IMR-90 (cell line): ENCODE data around the gene NKAIN2. TPM values are rescaled to one million over a fixed set of nuclear protein-coding genes. Genes with fewer than 3 reads are reported as not detected.

ENCODE experiments used
- ATAC-seq: fragments of 200-7000 bp; cut with Tn5 transposase; 2 replicates; pipeline ENCODE4 v1.9.1; 2020; ENCODE audit warnings: low read depth, mild to moderate bottlenecking, moderate library complexity
- BruUV-seq: library from RNA; stranded (reverse); fragments of 400-500 nt; replicated peaks from 2 replicates; lab custom pipeline; 2021; lab: Mats Ljungman, UMichigan
- CTCF ChIA-PET: fragments of 300-600 bp; formaldehyde crosslinking; extraction: SDS; loops from one replicate; lab custom pipeline; 2021; ENCODE audit warnings: antibody characterized with exemption; lab: Yijun Ruan, JAX
- POLR2A ChIA-PET: fragments of 300-600 bp; sonication (Branson Sonifier 250); formaldehyde crosslinking; loops from one replicate; lab custom pipeline; 2022; ENCODE audit warnings: antibody characterized with exemption; ENCODE audit not compliant: unreplicated experiment; lab: Charles Lee
- DNase-seq: peaks from one replicate; pipeline ENCODE4 v3.0.0; 2013
- H2AFZ ChIP-seq: replicated peaks from 2 replicates; pipeline ENCODE3; 2013; ENCODE audit warnings: low read length, mild to moderate bottlenecking; ENCODE audit not compliant: poor library complexity
- H2AK5ac ChIP-seq: 2 replicates; pipeline ENCODE4 v1.6.1; 2013; ENCODE audit warnings: low read depth, low read length, inconsistent platforms
- H2AK9ac ChIP-seq: replicated peaks from 2 replicates; pipeline ENCODE3; 2013; ENCODE audit warnings: mild to moderate bottlenecking, low read depth, low read length, moderate library complexity; ENCODE audit not compliant: poor library complexity
- H2BK120ac ChIP-seq: 2 replicates; pipeline ENCODE4 v1.6.1; 2013; ENCODE audit warnings: low read depth, low read length, inconsistent platforms
- H2BK15ac ChIP-seq: 3 replicates; pipeline ENCODE4 v1.6.1; 2013; ENCODE audit warnings: low read depth, low read length, inconsistent platforms
- H2BK20ac ChIP-seq: 2 replicates; pipeline ENCODE4 v1.6.1; 2013; ENCODE audit warnings: low read depth, mild to moderate bottlenecking, inconsistent platforms, low read length, moderate library complexity
- H2BK5ac ChIP-seq: 2 replicates; pipeline ENCODE4 v1.6.1; 2013; ENCODE audit warnings: mild to moderate bottlenecking, low read depth, low read length, inconsistent platforms; ENCODE audit not compliant: poor library complexity, severe bottlenecking
- H3K14ac ChIP-seq: replicated peaks from 2 replicates; pipeline ENCODE4 v1.6.1; 2013; ENCODE audit warnings: low read depth, low read length, inconsistent platforms
- H3K18ac ChIP-seq: 2 replicates; pipeline ENCODE4 v1.6.1; 2013; ENCODE audit warnings: low read depth, low read length, control low read depth
- H3K23ac ChIP-seq: 2 replicates; pipeline ENCODE4 v1.6.1; 2013; ENCODE audit warnings: low read depth, low read length, inconsistent platforms
- H3K27ac ChIP-seq: 2 replicates; pipeline ENCODE4 v1.5.1; 2013; ENCODE audit warnings: mild to moderate bottlenecking, control low read depth, low read length; ENCODE audit not compliant: insufficient read depth
- H3K27me3 ChIP-seq: 2 replicates; pipeline ENCODE4 v1.6.1; 2013; ENCODE audit warnings: low read length; ENCODE audit not compliant: control insufficient read depth, insufficient read depth
- H3K36me3 ChIP-seq: 2 replicates; pipeline ENCODE4 v1.6.1; 2013; ENCODE audit warnings: low read length, mixed read lengths; ENCODE audit not compliant: control insufficient read depth, insufficient read depth
- H3K4ac ChIP-seq: 2 replicates; pipeline ENCODE4 v1.6.1; 2013; ENCODE audit warnings: low read depth, low read length, inconsistent platforms
- H3K4me1 ChIP-seq: 2 replicates; pipeline ENCODE4 v1.6.1; 2013; ENCODE audit warnings: low read length, mixed read lengths; ENCODE audit not compliant: control insufficient read depth, insufficient read depth
- H3K4me2 ChIP-seq: 2 replicates; pipeline ENCODE4 v1.6.1; 2013; ENCODE audit warnings: low read depth, mild to moderate bottlenecking, control low read depth, low read length, moderate library complexity
- H3K4me3 ChIP-seq: 2 replicates; pipeline ENCODE4 v1.5.1; 2013; ENCODE audit warnings: low read depth, mild to moderate bottlenecking, control low read depth, low read length, moderate library complexity; ENCODE audit not compliant: insufficient read depth
- H3K56ac ChIP-seq: 2 replicates; pipeline ENCODE4 v1.6.1; 2013; ENCODE audit warnings: low read length, inconsistent platforms; ENCODE audit not compliant: insufficient read depth; ENCODE audit errors: extremely low read depth
- H3K79me1 ChIP-seq, 2 experiments: 2 replicates each; pipeline ENCODE4 v1.6.1; 2013; ENCODE audit warnings: low read length in 2 of 2, inconsistent platforms in 1 of 2, low read depth in 1 of 2
- H3K9ac ChIP-seq: 2 replicates; pipeline ENCODE4 v1.6.1; 2013; ENCODE audit warnings: low read depth, low read length, control low read depth
- H3K9me1 ChIP-seq: 2 replicates; pipeline ENCODE4 v1.6.1; 2013; ENCODE audit warnings: low read length, inconsistent platforms; ENCODE audit not compliant: insufficient read depth
- H3K9me3 ChIP-seq: 2 replicates; pipeline ENCODE4 v1.6.1; 2013; ENCODE audit warnings: low read length; ENCODE audit not compliant: control insufficient read depth, insufficient read depth
- H4K20me1 ChIP-seq: 2 replicates; pipeline ENCODE4 v1.6.1; 2013; ENCODE audit warnings: low read length, inconsistent platforms; ENCODE audit not compliant: insufficient read depth
- H4K5ac ChIP-seq: 2 replicates; pipeline ENCODE4 v1.6.1; 2013; ENCODE audit warnings: mild to moderate bottlenecking, low read depth, low read length, control low read depth
- H4K8ac ChIP-seq, 2 experiments: 2 replicates each; pipeline ENCODE4 v1.6.1; 2013; ENCODE audit warnings: low read depth in 2 of 2, low read length in 2 of 2, control low read depth in 1 of 2, inconsistent platforms in 1 of 2
- H4K91ac ChIP-seq: 2 replicates; pipeline ENCODE4 v1.6.1; 2013; ENCODE audit warnings: low read depth, low read length, inconsistent platforms; ENCODE audit not compliant: insufficient read depth
- BHLHE40 ChIP-seq: fragments of 150-350 bp; IDR thresholded peaks from 2 replicates; pipeline ENCODE4 v1.6.1; 2016; ENCODE audit warnings: mild to moderate bottlenecking, low read depth, low read length
- CEBPB ChIP-seq: IDR thresholded peaks from 2 replicates; pipeline ENCODE4 v1.6.1; 2012; ENCODE audit warnings: low read depth, low read length, improper control_type of control experiment
- FOS ChIP-seq: fragments of 150-350 bp; IDR thresholded peaks from 2 replicates; pipeline ENCODE4 v1.6.1; 2016; ENCODE audit warnings: low read depth, low read length
- MAFK ChIP-seq: IDR thresholded peaks from 2 replicates; pipeline ENCODE4 v1.6.1; 2012; ENCODE audit warnings: low read depth, low read length, improper control_type of control experiment
- MAZ ChIP-seq: IDR thresholded peaks from 2 replicates; pipeline ENCODE4 v1.6.1; 2012; ENCODE audit warnings: low read depth, mild to moderate bottlenecking, low read length, improper control_type of control experiment, moderate library complexity, borderline replicate concordance
- MXI1 ChIP-seq: IDR thresholded peaks from 2 replicates; pipeline ENCODE4 v1.6.1; 2012; ENCODE audit warnings: low read depth, mild to moderate bottlenecking, low read length, moderate library complexity, borderline replicate concordance
- NFE2L2 ChIP-seq: fragments of 150-350 bp; IDR thresholded peaks from 2 replicates; pipeline ENCODE4 v1.6.1; 2016; ENCODE audit warnings: low read depth, mild to moderate bottlenecking, low read length
- POLR2A ChIP-seq: IDR thresholded peaks from 2 replicates; pipeline ENCODE4 v1.6.1; 2012; ENCODE audit warnings: mild to moderate bottlenecking, low read depth, low read length
- RAD21 ChIP-seq: IDR thresholded peaks from 2 replicates; pipeline ENCODE4 v1.6.1; 2012; ENCODE audit warnings: low read length, improper control_type of control experiment
- RFX5 ChIP-seq: IDR thresholded peaks from 2 replicates; pipeline ENCODE4 v1.8.0; 2012; ENCODE audit warnings: low read depth, mild to moderate bottlenecking, low read length, moderate library complexity
- SMC3 ChIP-seq: fragments of 150-350 bp; IDR thresholded peaks from 2 replicates; pipeline ENCODE4 v1.6.1; 2016; ENCODE audit warnings: low read depth, mild to moderate bottlenecking, antibody characterized with exemption, low read length, moderate library complexity
- dilution Hi-C: fragments of 300-500 bp; cut with HindIII; formaldehyde crosslinking; loops from one replicate; pipeline ENCODE4 v1.14.3; 2018; ENCODE audit warnings: low sequenced_read_pairs; ENCODE audit not compliant: unreplicated experiment
- in situ Hi-C: fragments of 300-500 bp; cut with MboI; formaldehyde crosslinking; loops from 3 replicates; pipeline ENCODE4 v1.14.3; 2019; ENCODE audit warnings: low sequenced_read_pairs, inconsistent platforms, mixed read lengths
- intact Hi-C: fragments of 100-400 bp; cut with micrococcal nuclease; formaldehyde crosslinking; loops from 2 replicates; pipeline ENCODE4 v1.10.0; 2022
- polyA plus RNA-seq, 3 experiments: library from polyadenylated mRNA; depleted of rRNA; stranded (reverse); fragments of >200 nt; gene quantifications; 2 replicates each; pipeline ENCODE4 v1.2.3, GENCODE V29; 2012; ENCODE audit warnings: low replicate concordance in 1 of 3
- total RNA-seq: library from RNA; depleted of rRNA; stranded (reverse); fragments of >200 nt; gene quantifications from 2 replicates; pipeline ENCODE4 v1.2.3, GENCODE V29; 2012
- TF ChIP-seq, protein P1 (sequence below): fragments of 150-350 bp; IDR thresholded peaks from 2 replicates; pipeline ENCODE4 v1.6.1; 2016; ENCODE audit warnings: low read depth, mild to moderate bottlenecking, low read length, moderate library complexity, borderline replicate concordance
- TF ChIP-seq, protein P2 (sequence below): conservative IDR thresholded peaks from 2 replicates; pipeline ENCODE4 v1.5.1; 2012; ENCODE audit warnings: mild to moderate bottlenecking, low read depth, low read length, improper control_type of control experiment
- TF ChIP-seq, protein P3 (sequence below): fragments of 150-350 bp; IDR thresholded peaks from 2 replicates; pipeline ENCODE4 v1.6.1; 2017; ENCODE audit warnings: mild to moderate bottlenecking, antibody characterized with exemption, low read length, low read depth

NKAIN2 gene
- total and polyA plus RNA-seq, 2 of the 4 experiments (the other 2 are of a cell fraction), result not detected

DNA sequence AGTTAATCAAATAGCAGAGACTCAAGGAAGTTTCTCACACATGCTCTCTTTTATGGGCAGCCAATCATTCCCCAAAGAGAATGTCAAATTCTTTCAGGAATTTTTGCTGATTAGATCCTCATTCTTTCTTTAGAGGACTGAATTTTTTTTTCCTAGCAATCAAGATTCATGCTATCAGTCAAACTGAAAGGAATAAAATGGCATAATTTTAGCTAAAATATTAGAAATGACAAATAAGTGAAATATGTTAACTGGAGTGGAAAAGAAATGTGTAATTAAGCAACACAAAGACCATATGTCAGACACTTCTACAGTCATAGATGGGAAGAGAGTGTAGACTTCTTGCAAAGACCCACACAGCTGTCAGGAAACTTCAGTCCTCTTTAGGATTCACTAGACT is 916.2 kb downstream of the NKAIN2 start:
- H3K27ac ChIP-seq, result no peak overlapping the region
- no peak overlapping the region for H2BK15ac ChIP-seq
- no peak overlapping the region for H4K91ac ChIP-seq
- no peaks in the 10 kb centered on the region for H4K20me1 ChIP-seq
- no peaks in the 10 kb centered on the region for H3K9me1 ChIP-seq
- no peak for ATAC-seq
- intact Hi-C loops (no loop called here), in situ Hi-C loops (no loop called here), dilution Hi-C loops (no loop called here)
- H3K56ac ChIP-seq, result no peak overlapping the region
- no TSS peak for BruUV-seq
- no peak overlapping the region for H2BK120ac ChIP-seq
- ChIA-PET POLR2A (no interaction called here), CTCF (no interaction called here)
- H3K14ac ChIP-seq, result no peak overlapping the region
- no peaks in the 10 kb centered on the region for H3K4me1 ChIP-seq
- TF ChIP-seq NFE2L2, result no peak
- no peak for TF ChIP-seq SMC3
- TF ChIP-seq BHLHE40, result no peak
- TF ChIP-seq RAD21, result no peak
- TF ChIP-seq, protein P1, sequence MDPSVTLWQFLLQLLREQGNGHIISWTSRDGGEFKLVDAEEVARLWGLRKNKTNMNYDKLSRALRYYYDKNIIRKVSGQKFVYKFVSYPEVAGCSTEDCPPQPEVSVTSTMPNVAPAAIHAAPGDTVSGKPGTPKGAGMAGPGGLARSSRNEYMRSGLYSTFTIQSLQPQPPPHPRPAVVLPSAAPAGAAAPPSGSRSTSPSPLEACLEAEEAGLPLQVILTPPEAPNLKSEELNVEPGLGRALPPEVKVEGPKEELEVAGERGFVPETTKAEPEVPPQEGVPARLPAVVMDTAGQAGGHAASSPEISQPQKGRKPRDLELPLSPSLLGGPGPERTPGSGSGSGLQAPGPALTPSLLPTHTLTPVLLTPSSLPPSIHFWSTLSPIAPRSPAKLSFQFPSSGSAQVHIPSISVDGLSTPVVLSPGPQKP, result no peak
- TF ChIP-seq MAZ, result no peak
- no peak for TF ChIP-seq CEBPB
- TF ChIP-seq, protein P2, sequence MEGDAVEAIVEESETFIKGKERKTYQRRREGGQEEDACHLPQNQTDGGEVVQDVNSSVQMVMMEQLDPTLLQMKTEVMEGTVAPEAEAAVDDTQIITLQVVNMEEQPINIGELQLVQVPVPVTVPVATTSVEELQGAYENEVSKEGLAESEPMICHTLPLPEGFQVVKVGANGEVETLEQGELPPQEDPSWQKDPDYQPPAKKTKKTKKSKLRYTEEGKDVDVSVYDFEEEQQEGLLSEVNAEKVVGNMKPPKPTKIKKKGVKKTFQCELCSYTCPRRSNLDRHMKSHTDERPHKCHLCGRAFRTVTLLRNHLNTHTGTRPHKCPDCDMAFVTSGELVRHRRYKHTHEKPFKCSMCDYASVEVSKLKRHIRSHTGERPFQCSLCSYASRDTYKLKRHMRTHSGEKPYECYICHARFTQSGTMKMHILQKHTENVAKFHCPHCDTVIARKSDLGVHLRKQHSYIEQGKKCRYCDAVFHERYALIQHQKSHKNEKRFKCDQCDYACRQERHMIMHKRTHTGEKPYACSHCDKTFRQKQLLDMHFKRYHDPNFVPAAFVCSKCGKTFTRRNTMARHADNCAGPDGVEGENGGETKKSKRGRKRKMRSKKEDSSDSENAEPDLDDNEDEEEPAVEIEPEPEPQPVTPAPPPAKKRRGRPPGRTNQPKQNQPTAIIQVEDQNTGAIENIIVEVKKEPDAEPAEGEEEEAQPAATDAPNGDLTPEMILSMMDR, result no peak
- TF ChIP-seq RFX5, result no peak
- no peak for TF ChIP-seq POLR2A
- TF ChIP-seq MXI1, result no peak
- TF ChIP-seq FOS, result no peak
- TF ChIP-seq, protein P3, sequence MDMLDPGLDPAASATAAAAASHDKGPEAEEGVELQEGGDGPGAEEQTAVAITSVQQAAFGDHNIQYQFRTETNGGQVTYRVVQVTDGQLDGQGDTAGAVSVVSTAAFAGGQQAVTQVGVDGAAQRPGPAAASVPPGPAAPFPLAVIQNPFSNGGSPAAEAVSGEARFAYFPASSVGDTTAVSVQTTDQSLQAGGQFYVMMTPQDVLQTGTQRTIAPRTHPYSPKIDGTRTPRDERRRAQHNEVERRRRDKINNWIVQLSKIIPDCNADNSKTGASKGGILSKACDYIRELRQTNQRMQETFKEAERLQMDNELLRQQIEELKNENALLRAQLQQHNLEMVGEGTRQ, result no peak
- TF ChIP-seq MAFK, result no peak
- no peak overlapping the region for H2BK5ac ChIP-seq
- no peak overlapping the region for H3K4ac ChIP-seq
- H3K4me2 ChIP-seq, result no peak overlapping the region
- H3K79me1 ChIP-seq, result no peaks in the 10 kb centered on the region
- H3K23ac ChIP-seq, result no peak overlapping the region
- H3K4me3 ChIP-seq, result no peak overlapping the region
- H2BK20ac ChIP-seq, result no peak overlapping the region
- H4K8ac ChIP-seq, result no peak overlapping the region
- no peak overlapping the region for H4K5ac ChIP-seq
- H3K36me3 ChIP-seq, result no peaks in the 10 kb centered on the region
- H3K18ac ChIP-seq, result no peak overlapping the region
- no peak overlapping the region for H3K9ac ChIP-seq
- H2AFZ ChIP-seq, result no peak overlapping the region
- no peaks in the 10 kb centered on the region for H3K9me3 ChIP-seq
- no peaks in the 10 kb centered on the region for H3K27me3 ChIP-seq
- no peak overlapping the region for H2AK9ac ChIP-seq
- DNase-seq, result no peak
- H2AK5ac ChIP-seq, result no peak overlapping the region
